ENCODE results near the gene ZMAT5.

The ZMAT5 gene

GRCh38 chr22:29715705-29716104, 51.1 kb downstream of the ZMAT5 start:
- DNase-seq (ENCODE audit: low spot score): no peak
- Histone ChIP-seq H3K9me3 (ENCODE audit: severe bottlenecking) (no peaks in the 10 kb centered on the region), H3K27me3 (ENCODE audit: insufficient read depth, poor library complexity, severe bottlenecking) (peaks cover 8% of the 10 kb centered on the region), H3K36me3 (ENCODE audit: low read depth) (no peaks in the 10 kb centered on the region), H3K4me3 (ENCODE audit: severe bottlenecking) (no peak overlapping the region), H3K4me1 (ENCODE audit: insufficient read depth, poor library complexity, severe bottlenecking) (no peaks in the 10 kb centered on the region), H3K27ac (ENCODE audit: poor library complexity, severe bottlenecking) (no peak overlapping the region)
- TF ChIP-seq, protein P1, sequence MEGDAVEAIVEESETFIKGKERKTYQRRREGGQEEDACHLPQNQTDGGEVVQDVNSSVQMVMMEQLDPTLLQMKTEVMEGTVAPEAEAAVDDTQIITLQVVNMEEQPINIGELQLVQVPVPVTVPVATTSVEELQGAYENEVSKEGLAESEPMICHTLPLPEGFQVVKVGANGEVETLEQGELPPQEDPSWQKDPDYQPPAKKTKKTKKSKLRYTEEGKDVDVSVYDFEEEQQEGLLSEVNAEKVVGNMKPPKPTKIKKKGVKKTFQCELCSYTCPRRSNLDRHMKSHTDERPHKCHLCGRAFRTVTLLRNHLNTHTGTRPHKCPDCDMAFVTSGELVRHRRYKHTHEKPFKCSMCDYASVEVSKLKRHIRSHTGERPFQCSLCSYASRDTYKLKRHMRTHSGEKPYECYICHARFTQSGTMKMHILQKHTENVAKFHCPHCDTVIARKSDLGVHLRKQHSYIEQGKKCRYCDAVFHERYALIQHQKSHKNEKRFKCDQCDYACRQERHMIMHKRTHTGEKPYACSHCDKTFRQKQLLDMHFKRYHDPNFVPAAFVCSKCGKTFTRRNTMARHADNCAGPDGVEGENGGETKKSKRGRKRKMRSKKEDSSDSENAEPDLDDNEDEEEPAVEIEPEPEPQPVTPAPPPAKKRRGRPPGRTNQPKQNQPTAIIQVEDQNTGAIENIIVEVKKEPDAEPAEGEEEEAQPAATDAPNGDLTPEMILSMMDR (IDR thresholded peaks at IDR 0.05; ENCODE audit: poor library complexity, severe bottlenecking): no peak
- no peak for ATAC-seq (ENCODE audit: low read depth)

GRCh38 chr22:29715240-29715639, 51.6 kb downstream of the ZMAT5 start:
- H3K9me3 ChIP-seq (ENCODE audit: severe bottlenecking): no peaks in the 10 kb centered on the region
- H3K4me3 ChIP-seq (ENCODE audit: severe bottlenecking): no peak overlapping the region
- TF ChIP-seq, protein P1 (IDR thresholded peaks at IDR 0.05; ENCODE audit: poor library complexity, severe bottlenecking): no peak
- no peak overlapping the region for H3K27ac ChIP-seq (ENCODE audit: poor library complexity, severe bottlenecking)
- no peaks in the 10 kb centered on the region for H3K4me1 ChIP-seq (ENCODE audit: insufficient read depth, poor library complexity, severe bottlenecking)
- DNase-seq (ENCODE audit: low spot score) (no peak), ATAC-seq (ENCODE audit: low read depth) (no peak)
- H3K36me3 ChIP-seq (ENCODE audit: low read depth): no peaks in the 10 kb centered on the region
- H3K27me3 ChIP-seq (ENCODE audit: insufficient read depth, poor library complexity, severe bottlenecking): peaks cover 8% of the 10 kb centered on the region

DNA sequence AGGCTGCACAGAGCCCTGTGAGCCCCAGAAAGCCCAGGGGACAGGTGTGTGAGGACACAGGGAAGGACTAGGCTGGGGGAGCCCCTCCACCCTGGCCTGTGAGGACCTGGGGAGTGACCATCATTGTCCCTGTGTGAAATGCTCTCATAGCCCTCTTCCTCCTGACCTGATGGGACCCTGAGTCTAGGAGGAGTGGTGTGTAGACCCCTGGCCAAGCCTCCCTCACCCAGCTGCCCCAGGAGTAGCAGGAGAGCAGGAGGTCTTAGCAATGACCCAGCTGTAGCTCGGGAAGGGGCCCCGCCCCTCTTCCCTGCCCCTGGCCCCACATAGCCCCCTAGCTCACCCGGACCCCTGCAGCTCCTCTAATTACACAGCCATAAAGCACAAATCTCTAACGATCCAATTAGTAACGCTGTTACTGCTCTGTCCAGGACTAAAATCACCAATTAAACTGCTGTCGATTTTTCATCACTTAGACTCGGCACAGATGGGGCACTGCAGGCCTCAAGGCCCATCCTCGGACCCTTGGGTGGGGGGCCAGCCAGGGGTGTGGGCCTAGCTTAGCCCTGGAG, 53.6 kb downstream of the ZMAT5 start:
- Histone ChIP-seq H3K4me1 (ENCODE audit: insufficient read depth, poor library complexity, severe bottlenecking) (no peaks in the 10 kb centered on the region), H3K27ac (ENCODE audit: poor library complexity, severe bottlenecking) (no peak overlapping the region), H3K4me3 (ENCODE audit: severe bottlenecking) (no peak overlapping the region), H3K36me3 (ENCODE audit: low read depth) (no peaks in the 10 kb centered on the region), H3K27me3 (ENCODE audit: insufficient read depth, poor library complexity, severe bottlenecking) (no peaks in the 10 kb centered on the region), H3K9me3 (ENCODE audit: severe bottlenecking) (no peaks in the 10 kb centered on the region)
- TF ChIP-seq, protein P1 (IDR thresholded peaks at IDR 0.05; ENCODE audit: poor library complexity, severe bottlenecking): no peak
- DNase-seq (ENCODE audit: low spot score) (no peak), ATAC-seq (ENCODE audit: low read depth) (no peak)

GRCh38 chr22:29712119-29712518, 54.7 kb downstream of the ZMAT5 start:
- Histone ChIP-seq H3K27me3 (ENCODE audit: insufficient read depth, poor library complexity, severe bottlenecking) (no peaks in the 10 kb centered on the region), H3K4me1 (ENCODE audit: insufficient read depth, poor library complexity, severe bottlenecking) (no peaks in the 10 kb centered on the region), H3K27ac (ENCODE audit: poor library complexity, severe bottlenecking) (no peak overlapping the region), H3K9me3 (ENCODE audit: severe bottlenecking) (no peaks in the 10 kb centered on the region), H3K4me3 (ENCODE audit: severe bottlenecking) (no peak overlapping the region), H3K36me3 (ENCODE audit: low read depth) (no peaks in the 10 kb centered on the region)
- DNase-seq (ENCODE audit: low spot score): no peak
- no peak for ATAC-seq (ENCODE audit: low read depth)
- TF ChIP-seq, protein P1 (IDR thresholded peaks at IDR 0.05; ENCODE audit: poor library complexity, severe bottlenecking): no peak

GRCh38 chr22:29710922-29711593, 55.7 kb downstream of the ZMAT5 start:
- Histone ChIP-seq H3K27ac (ENCODE audit: poor library complexity, severe bottlenecking) (no peak overlapping the region), H3K27me3 (ENCODE audit: insufficient read depth, poor library complexity, severe bottlenecking) (no peaks in the 10 kb centered on the region), H3K9me3 (ENCODE audit: severe bottlenecking) (no peaks in the 10 kb centered on the region), H3K36me3 (ENCODE audit: low read depth) (no peaks in the 10 kb centered on the region), H3K4me1 (ENCODE audit: insufficient read depth, poor library complexity, severe bottlenecking) (no peaks in the 10 kb centered on the region), H3K4me3 (ENCODE audit: severe bottlenecking) (no peak overlapping the region)
- TF ChIP-seq, protein P1 (IDR thresholded peaks at IDR 0.05; ENCODE audit: poor library complexity, severe bottlenecking): no peak
- no peak for DNase-seq (ENCODE audit: low spot score)
- peak; percentile 48; the same call in 1 of the 3 replicates for ATAC-seq (ENCODE audit: low read depth)
